Endothelial cell of umbilical vein (primary cell): ENCODE results near the gene SERPINE3. TPM values are rescaled to one million over a fixed set of nuclear protein-coding genes. Genes with fewer than 3 reads are reported as not detected.

ENCODE experiments used
- BruUV-seq: library from RNA; stranded (reverse); fragments of 400-500 nt; replicated peaks from 2 replicates; lab custom pipeline; 2021; lab: Mats Ljungman, UMichigan
- CTCF ChIA-PET: fragments of 300-600, 350-600 bp; sonication (Branson Sonifier 250); formaldehyde crosslinking; loops from one replicate; lab custom pipeline; 2021; ENCODE audit warnings: antibody characterized with exemption, inconsistent platforms; lab: Charles Lee
- POLR2A ChIA-PET: fragments of 300-600, 350-600 bp; sonication (Branson Sonifier 250); formaldehyde crosslinking; loops from one replicate; lab custom pipeline; 2021; ENCODE audit warnings: antibody characterized with exemption, inconsistent platforms; lab: Charles Lee
- DNase-seq: peaks from one replicate; pipeline ENCODE4 v3.0.0-alpha.2; 2011; ENCODE audit warnings: low read depth, low spot score
- FAIRE-seq: peaks from 2 replicates; lab custom pipeline; 2011; peaks lifted over from hg19 to GRCh38; lab: Jason Lieb, UNC
- H2AFZ ChIP-seq: 2 replicates; pipeline ENCODE4 v1.6.0; 2012; ENCODE audit warnings: low read depth, low read length, control low read depth, inconsistent platforms
- H3K27ac ChIP-seq: 2 replicates; pipeline ENCODE4 v1.5.1; 2011; ENCODE audit warnings: low read depth, mild to moderate bottlenecking, control low read depth, low read length, moderate library complexity; ENCODE audit not compliant: insufficient read depth
- H3K27me3 ChIP-seq, 2 experiments: 2 replicates each; pipeline versions ENCODE4 v1.6.0 to v1.6.1; 2011; ENCODE audit warnings: low read length in 2 of 2, mixed read lengths in 1 of 2; ENCODE audit not compliant: control insufficient read depth in 2 of 2, insufficient read depth in 2 of 2
- H3K36me3 ChIP-seq, 2 experiments: 2 replicates in 1 of 2; 3 replicates in 1 of 2; pipeline ENCODE4 v1.5.1; 2011; ENCODE audit warnings: low read length in 2 of 2, mild to moderate bottlenecking in 1 of 2, moderate library complexity in 1 of 2; ENCODE audit not compliant: control insufficient read depth in 2 of 2, insufficient read depth in 2 of 2; ENCODE audit errors: extremely low read depth in 1 of 2
- H3K4me1 ChIP-seq: 3 replicates; pipeline ENCODE4 v1.5.1; 2011; ENCODE audit warnings: mild to moderate bottlenecking, low read length; ENCODE audit not compliant: control insufficient read depth, insufficient read depth; ENCODE audit errors: extremely low read depth
- H3K4me2 ChIP-seq: 2 replicates; pipeline ENCODE4 v1.6.1; 2011; ENCODE audit warnings: low read length, control low read depth, mixed read lengths; ENCODE audit not compliant: insufficient read depth
- H3K4me3 ChIP-seq, 3 experiments: fragments of 200-600 bp in 1 of 3; sonication (generic), shearing (Covaris generic) in 1 of 3; replicated peaks in 1 of 3; 2 replicates each; pipeline ENCODE4 v1.5.1; 2011 to 2016; ENCODE audit warnings: control low read depth in 3 of 3, low read length in 3 of 3, mild to moderate bottlenecking in 2 of 3, inconsistent platforms in 1 of 3, low read depth in 1 of 3, moderate library complexity in 1 of 3; ENCODE audit not compliant: insufficient read depth in 1 of 3
- H3K79me2 ChIP-seq: 2 replicates; pipeline ENCODE4 v1.6.0; 2012; ENCODE audit warnings: low read length, inconsistent platforms; ENCODE audit not compliant: control insufficient read depth, insufficient read depth
- H3K9ac ChIP-seq: replicated peaks from 2 replicates; pipeline ENCODE3; 2011; ENCODE audit warnings: low read length, control low read depth; ENCODE audit not compliant: insufficient read depth; ENCODE audit errors: extremely low read depth
- H3K9me1 ChIP-seq: replicated peaks from 3 replicates; pipeline ENCODE4 v1.6.0; 2011; ENCODE audit warnings: mild to moderate bottlenecking, low read length; ENCODE audit not compliant: control insufficient read depth, insufficient read depth; ENCODE audit errors: extremely low read depth
- H3K9me3 ChIP-seq: replicated peaks from 2 replicates; pipeline ENCODE4 v1.5.1; 2012; ENCODE audit warnings: low read length, inconsistent platforms; ENCODE audit not compliant: control insufficient read depth, insufficient read depth
- H4K20me1 ChIP-seq: replicated peaks from 2 replicates; pipeline ENCODE3; 2011; ENCODE audit warnings: mild to moderate bottlenecking, low read length; ENCODE audit not compliant: control insufficient read depth, insufficient read depth; ENCODE audit errors: extremely low read depth
- EZH2 ChIP-seq: IDR thresholded peaks from 2 replicates; pipeline ENCODE4 v1.6.1; 2012; ENCODE audit warnings: borderline replicate concordance, low read depth, mild to moderate bottlenecking, moderate library complexity, low read length, inconsistent platforms; ENCODE audit not compliant: severe bottlenecking
- FOS ChIP-seq: IDR thresholded peaks from 2 replicates; pipeline ENCODE4 v1.6.1; 2011; ENCODE audit warnings: mild to moderate bottlenecking, low read length, moderate library complexity, borderline replicate concordance; ENCODE audit not compliant: insufficient read depth
- GATA2 ChIP-seq: IDR thresholded peaks from 2 replicates; pipeline ENCODE4 v1.7.0; 2011; ENCODE audit warnings: low read depth, mild to moderate bottlenecking, moderate library complexity, mixed read lengths, low read length; ENCODE audit not compliant: insufficient read length, insufficient read depth
- JUN ChIP-seq: IDR thresholded peaks from 2 replicates; pipeline ENCODE4 v1.6.1; 2011; ENCODE audit warnings: borderline replicate concordance, low read depth; ENCODE audit not compliant: insufficient read length, insufficient read depth
- MAX ChIP-seq: IDR thresholded peaks from 2 replicates; pipeline ENCODE4 v1.6.1; 2011; ENCODE audit not compliant: insufficient read depth, insufficient read length
- MYC ChIP-seq: IDR thresholded peaks from one replicate; pipeline ENCODE4 v1.6.1; 2011; ENCODE audit warnings: mild to moderate bottlenecking, low read depth, low read length
- POLR2A ChIP-seq: IDR thresholded peaks from 2 replicates; pipeline ENCODE4 v1.6.1; 2012; ENCODE audit warnings: low read depth, mild to moderate bottlenecking, control low read depth, low read length
- POLR2AphosphoS5 ChIP-seq: IDR thresholded peaks from 2 replicates; pipeline ENCODE4 v1.6.1; 2012; ENCODE audit warnings: low read depth, mild to moderate bottlenecking, control low read depth, low read length, moderate library complexity; ENCODE audit not compliant: insufficient read depth
- dilution Hi-C: fragments of 300-500 bp; cut with MboI; formaldehyde crosslinking; loops from one replicate; pipeline ENCODE4 v1.15.0; 2019; ENCODE audit warnings: low sequenced_read_pairs; ENCODE audit not compliant: extremely low pct_ligation_motif_present
- intact Hi-C: fragments of 100-400 bp; cut with micrococcal nuclease; formaldehyde crosslinking; loops from one replicate; pipeline ENCODE4 v1.10.0; 2022
- polyA plus RNA-seq, 4 experiments: library from polyadenylated mRNA; depleted of rRNA in 3 of 4; stranded (reverse) in 3 of 4; unstranded in 1 of 4; fragments of >200 nt; gene quantifications; 2 replicates each; pipeline versions ENCODE4 v1.2.1 to v1.2.3, GENCODE V29; 2011 to 2012; ENCODE audit warnings: missing spikeins in 1 of 4
- total RNA-seq: library from RNA; stranded (reverse); gene quantifications from 2 replicates; pipeline ENCODE4 v1.2.3, GENCODE V29; 2021
- TF ChIP-seq, protein P1 (sequence below), 2 donors: IDR thresholded peaks; 1 replicate in 1 of 2; 2 replicates in 1 of 2; pipeline ENCODE4 v1.5.1; 2011; ENCODE audit warnings: low read length in 2 of 2, mild to moderate bottlenecking in 2 of 2, moderate library complexity in 2 of 2, control low read depth in 1 of 2, inconsistent platforms in 1 of 2, low read depth in 1 of 2; ENCODE audit not compliant: insufficient read depth in 1 of 2; ENCODE audit errors: extremely low read depth in 1 of 2

SERPINE3 gene
- total and polyA plus RNA-seq, 2 donors (not counting 3 experiments of a cell fraction or from before 2014, with no cell fraction given): not detected

DNA sequence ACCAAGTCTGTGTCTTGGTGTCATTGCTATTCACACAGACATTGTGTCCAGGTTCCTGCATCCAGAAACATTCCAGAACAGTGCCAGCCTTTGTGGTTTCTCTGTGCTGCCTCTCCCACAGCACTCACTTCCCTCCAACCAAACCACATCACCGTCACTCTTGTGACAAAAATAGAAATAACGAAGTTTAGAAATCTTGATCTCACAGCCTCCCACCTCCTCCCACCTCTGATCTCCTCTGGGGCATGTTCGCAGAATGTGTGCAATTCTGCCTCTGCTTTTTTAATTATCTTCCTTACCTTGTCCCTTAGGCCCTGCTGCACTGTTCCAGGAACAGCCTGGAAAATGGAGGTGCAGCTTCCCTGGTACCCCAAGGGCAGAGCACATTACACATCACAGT lies 8.7 kb upstream of the SERPINE3 start:
- peaks cover 0 to 3% of the 10 kb centered on the region in 2 experiments for H3K27me3 ChIP-seq
- BruUV-seq: no TSS peak
- FAIRE-seq (no peak), DNase-seq (no peak)
- ChIA-PET CTCF (interaction anchor here (0.6 to 1.6 kb wide), 2 partner anchors 45 to 94 kb away, joined by 3 to 4 read pairs; no protein-coding TSS in a partner anchor), POLR2A (no interaction called here)
- no peaks in the 10 kb centered on the region for H3K36me3 ChIP-seq
- H3K4me3 ChIP-seq: no peak overlapping the region
- H2AFZ ChIP-seq: no peak overlapping the region
- intact Hi-C loops (no loop called here), dilution Hi-C loops (no loop called here)
- no peaks in the 10 kb centered on the region for H3K4me1 ChIP-seq
- H3K4me2 ChIP-seq: no peak overlapping the region
- no peaks in the 10 kb centered on the region for H4K20me1 ChIP-seq
- H3K27ac ChIP-seq: no peak overlapping the region
- no peaks in the 10 kb centered on the region for H3K9me1 ChIP-seq
- no peak overlapping the region for H3K9ac ChIP-seq
- H3K79me2 ChIP-seq: no peaks in the 10 kb centered on the region
- no peaks in the 10 kb centered on the region for H3K9me3 ChIP-seq
- TF ChIP-seq MYC (no peak), JUN (no peak), FOS (no peak)
- TF ChIP-seq, protein P1, sequence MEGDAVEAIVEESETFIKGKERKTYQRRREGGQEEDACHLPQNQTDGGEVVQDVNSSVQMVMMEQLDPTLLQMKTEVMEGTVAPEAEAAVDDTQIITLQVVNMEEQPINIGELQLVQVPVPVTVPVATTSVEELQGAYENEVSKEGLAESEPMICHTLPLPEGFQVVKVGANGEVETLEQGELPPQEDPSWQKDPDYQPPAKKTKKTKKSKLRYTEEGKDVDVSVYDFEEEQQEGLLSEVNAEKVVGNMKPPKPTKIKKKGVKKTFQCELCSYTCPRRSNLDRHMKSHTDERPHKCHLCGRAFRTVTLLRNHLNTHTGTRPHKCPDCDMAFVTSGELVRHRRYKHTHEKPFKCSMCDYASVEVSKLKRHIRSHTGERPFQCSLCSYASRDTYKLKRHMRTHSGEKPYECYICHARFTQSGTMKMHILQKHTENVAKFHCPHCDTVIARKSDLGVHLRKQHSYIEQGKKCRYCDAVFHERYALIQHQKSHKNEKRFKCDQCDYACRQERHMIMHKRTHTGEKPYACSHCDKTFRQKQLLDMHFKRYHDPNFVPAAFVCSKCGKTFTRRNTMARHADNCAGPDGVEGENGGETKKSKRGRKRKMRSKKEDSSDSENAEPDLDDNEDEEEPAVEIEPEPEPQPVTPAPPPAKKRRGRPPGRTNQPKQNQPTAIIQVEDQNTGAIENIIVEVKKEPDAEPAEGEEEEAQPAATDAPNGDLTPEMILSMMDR (IDR thresholded peaks at IDR 0.05; ENCODE audit: extremely low read depth in 1 of 2, insufficient read depth in 1 of 2, low read depth in 1 of 2, low read length in 2 of 2): no peak

- H3K36me3 ChIP-seq: no peaks in the 10 kb centered on the region
- CTCF ChIA-PET: interaction anchor here (0.6 to 1.6 kb wide), 3 partner anchors 45 to 206 kb away, joined by 3 to 4 read pairs (median 4); no protein-coding TSS in a partner anchor
- BruUV-seq: no TSS peak
- FAIRE-seq (no peak), DNase-seq (no peak)
- TF ChIP-seq MYC: no peak
- TF ChIP-seq EZH2: no peak
- TF ChIP-seq POLR2A: no peak
- TF ChIP-seq MAX: no peak
- no peak for TF ChIP-seq GATA2
- no peak for TF ChIP-seq POLR2AphosphoS5
- TF ChIP-seq, protein P1 (IDR thresholded peaks at IDR 0.05; ENCODE audit: extremely low read depth in 1 of 2, insufficient read depth in 1 of 2, low read depth in 1 of 2, low read length in 2 of 2): no peak
- TF ChIP-seq JUN: no peak
- TF ChIP-seq FOS: no peak
- intact Hi-C loops: no loop called here
- POLR2A ChIA-PET: no interaction called here
- no peak overlapping the region for H3K9ac ChIP-seq
- dilution Hi-C loops: no loop called here
- no peaks in the 10 kb centered on the region for H3K4me1 ChIP-seq
- H3K9me1 ChIP-seq: no peaks in the 10 kb centered on the region
- H3K27me3 ChIP-seq: peaks cover 0 to 3% of the 10 kb centered on the region in 2 experiments
- no peak overlapping the region for H3K4me3 ChIP-seq
- no peak overlapping the region for H2AFZ ChIP-seq
- H3K9me3 ChIP-seq: no peaks in the 10 kb centered on the region
- no peaks in the 10 kb centered on the region for H4K20me1 ChIP-seq
- no peak overlapping the region for H3K27ac ChIP-seq
- no peak overlapping the region for H3K4me2 ChIP-seq
- no peaks in the 10 kb centered on the region for H3K79me2 ChIP-seq
Measured at GRCh38 chr13:51331354-51331861, 8.1 kb upstream of the SERPINE3 start.
